Memory B cell (primary cell): Measurements from ENCODE around the gene SEPTIN2.
A peak's percentile ranks its signal among the peaks of the same experiment; 100 is the strongest.

Source experiments
- ATAC-seq: fragments of 150-1000 bp; cut with Tn5 transposase; 2 replicates; pipeline ENCODE4 v1.10.0; 2021; ENCODE audit warnings: low read depth, mild to moderate bottlenecking, moderate library complexity
- DNase-seq, 2 donors: peaks; one replicate each; pipeline ENCODE4 v3.0.0; 2022; ENCODE audit warnings: low spot score in 2 of 2
- H3K27ac Mint-ChIP-seq: one replicate; pipeline ENCODE4 v1.8.0; 2022; ENCODE audit warnings: mild to moderate bottlenecking, moderate library complexity, mixed read lengths
- H3K27me3 Mint-ChIP-seq: one replicate; pipeline ENCODE4 v1.8.0; 2022; ENCODE audit warnings: mixed read lengths
- H3K36me3 Mint-ChIP-seq: one replicate; pipeline ENCODE4 v1.8.0; 2022; ENCODE audit warnings: mild to moderate bottlenecking, mixed read lengths
- H3K4me1 Mint-ChIP-seq: one replicate; pipeline ENCODE4 v1.8.0; 2022; ENCODE audit warnings: mixed read lengths
- H3K4me3 Mint-ChIP-seq: one replicate; pipeline ENCODE4 v1.8.0; 2022; ENCODE audit warnings: mild to moderate bottlenecking, moderate library complexity, mixed read lengths
- H3K9me3 Mint-ChIP-seq: one replicate; pipeline ENCODE4 v1.8.0; 2022; ENCODE audit warnings: mixed read lengths

Gene SEPTIN2

DNA sequence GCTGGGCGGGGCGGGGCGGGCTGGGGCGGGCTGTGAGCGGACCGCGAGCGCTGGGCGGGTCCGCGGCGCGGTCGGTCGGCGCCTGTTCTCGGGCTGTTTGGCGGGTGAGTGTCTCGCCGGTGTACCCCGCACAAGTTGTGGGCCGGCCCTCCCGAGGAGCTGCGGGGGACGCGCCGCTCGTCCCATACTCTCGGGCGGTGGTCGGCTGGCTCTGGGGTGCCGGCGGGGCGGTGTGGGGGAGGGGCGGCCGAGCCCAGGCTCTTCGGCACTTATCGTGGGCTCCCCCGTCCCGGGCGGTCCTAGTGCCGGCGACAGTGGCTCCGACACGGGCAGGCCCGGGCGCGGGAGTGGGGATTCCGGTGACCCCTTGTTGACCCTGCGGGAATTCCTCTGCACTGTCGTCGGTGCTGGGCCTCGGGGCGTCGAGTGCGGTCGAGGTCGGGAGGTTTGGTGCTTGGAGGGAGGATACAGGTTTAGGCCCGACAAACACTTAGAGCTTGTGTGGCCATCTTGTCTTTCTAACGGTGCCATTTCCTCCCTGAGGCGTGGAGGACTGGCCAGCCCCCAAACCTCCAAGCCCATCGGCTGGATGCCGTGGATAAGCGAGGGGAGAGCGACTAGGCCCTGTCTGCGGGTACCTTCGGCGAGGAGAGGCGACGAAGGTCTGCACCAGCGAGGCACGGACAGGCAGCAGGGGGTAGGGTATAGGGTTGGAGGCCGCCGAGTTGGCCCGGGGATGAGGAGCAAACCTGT, at the start of gene SEPTIN2:
TSS of gene SEPTIN2 (plus strand) at position 47 of the 753 bp plus-strand sequence. CDS start 8,308 bp downstream, outside the sequence.
- Mint-ChIP-seq H3K27me3 (no peaks in the 10 kb centered on the region), H3K36me3 (peaks cover 9% of the 10 kb centered on the region), H3K9me3 (no peaks in the 10 kb centered on the region), H3K4me3 (peak within 1 kb of the TSS; percentile 99), H3K27ac (peak within 1 kb of the TSS; percentile 98), H3K4me1 (peaks cover 45% of the 10 kb centered on the region)
- DNase-seq (peak; percentile 79 to 96), ATAC-seq (peak; percentile 47)

DNA sequence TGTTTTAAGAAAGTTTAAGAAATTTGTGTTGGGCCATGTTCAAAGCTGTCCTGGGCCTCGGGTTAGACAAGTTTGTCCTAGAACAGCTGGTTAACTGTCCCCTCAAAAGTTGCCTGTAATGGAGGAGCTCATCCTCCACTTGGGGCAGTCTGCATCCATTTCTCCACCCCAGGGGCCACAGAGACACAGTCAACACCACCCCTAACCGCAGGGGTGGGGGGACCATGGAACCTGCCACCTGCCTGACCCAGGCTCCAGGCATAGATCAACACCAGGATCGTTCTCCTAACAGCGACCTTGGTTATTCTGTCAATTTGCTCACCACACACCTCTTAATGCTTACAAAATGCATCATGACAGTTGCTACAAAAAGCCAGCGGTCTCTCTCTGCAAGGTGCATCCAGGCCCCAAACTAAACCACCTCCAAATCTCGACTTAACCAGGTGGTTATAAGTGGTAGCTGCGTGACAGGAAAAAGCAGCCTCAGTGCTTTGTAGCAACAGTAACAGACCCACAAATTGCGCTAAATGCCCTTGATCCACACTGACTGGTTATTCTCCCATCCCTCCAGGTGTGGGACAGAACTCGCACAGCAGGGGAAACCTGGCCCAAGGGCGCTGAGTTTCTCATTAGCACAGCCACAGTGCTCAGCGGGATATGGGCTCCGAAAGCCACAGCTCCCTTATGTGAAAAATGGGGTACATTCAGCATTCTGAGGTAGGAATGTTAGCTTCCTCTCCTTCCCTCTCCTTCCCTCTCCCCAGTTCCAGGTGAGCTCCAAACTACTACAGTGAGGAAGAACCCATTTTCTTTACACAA, 48.3 kb upstream of the SEPTIN2 start:
- DNase-seq (no peak), ATAC-seq (no peak)
- Mint-ChIP-seq H3K36me3 (peaks cover 20% of the 10 kb centered on the region), H3K4me1 (peaks cover 13% of the 10 kb centered on the region), H3K4me3 (no peak overlapping the region), H3K27me3 (no peaks in the 10 kb centered on the region), H3K27ac (peak overlapping the region; percentile 70), H3K9me3 (no peaks in the 10 kb centered on the region)

DNA sequence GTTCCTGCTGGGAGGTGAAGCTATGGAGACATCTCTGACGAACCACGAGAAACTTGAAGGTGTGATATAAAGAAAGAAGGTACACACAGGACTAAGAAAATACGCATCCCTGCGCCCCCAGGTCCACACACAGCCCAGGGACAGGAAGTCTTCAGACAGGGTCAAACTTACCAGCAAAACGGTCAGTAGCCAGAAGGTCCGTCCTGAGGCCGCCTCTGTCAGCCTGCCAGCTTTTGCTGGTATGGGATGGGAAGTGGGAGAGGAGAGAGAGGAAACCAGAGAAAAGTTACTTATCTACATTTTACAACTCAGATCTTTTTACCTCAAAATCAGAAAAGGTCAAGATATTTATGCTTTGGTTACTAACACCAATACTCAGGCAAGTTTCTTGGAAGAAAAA, 47.4 kb upstream of the SEPTIN2 start:
- no peaks in the 10 kb centered on the region for H3K9me3 Mint-ChIP-seq
- H3K4me1 Mint-ChIP-seq, result peaks cover 18% of the 10 kb centered on the region
- DNase-seq (no peak), ATAC-seq (no peak)
- H3K4me3 Mint-ChIP-seq, result no peak overlapping the region
- no peaks in the 10 kb centered on the region for H3K27me3 Mint-ChIP-seq
- H3K36me3 Mint-ChIP-seq, result peaks cover 13% of the 10 kb centered on the region
- H3K27ac Mint-ChIP-seq, result peak overlapping the region; percentile 70

DNA sequence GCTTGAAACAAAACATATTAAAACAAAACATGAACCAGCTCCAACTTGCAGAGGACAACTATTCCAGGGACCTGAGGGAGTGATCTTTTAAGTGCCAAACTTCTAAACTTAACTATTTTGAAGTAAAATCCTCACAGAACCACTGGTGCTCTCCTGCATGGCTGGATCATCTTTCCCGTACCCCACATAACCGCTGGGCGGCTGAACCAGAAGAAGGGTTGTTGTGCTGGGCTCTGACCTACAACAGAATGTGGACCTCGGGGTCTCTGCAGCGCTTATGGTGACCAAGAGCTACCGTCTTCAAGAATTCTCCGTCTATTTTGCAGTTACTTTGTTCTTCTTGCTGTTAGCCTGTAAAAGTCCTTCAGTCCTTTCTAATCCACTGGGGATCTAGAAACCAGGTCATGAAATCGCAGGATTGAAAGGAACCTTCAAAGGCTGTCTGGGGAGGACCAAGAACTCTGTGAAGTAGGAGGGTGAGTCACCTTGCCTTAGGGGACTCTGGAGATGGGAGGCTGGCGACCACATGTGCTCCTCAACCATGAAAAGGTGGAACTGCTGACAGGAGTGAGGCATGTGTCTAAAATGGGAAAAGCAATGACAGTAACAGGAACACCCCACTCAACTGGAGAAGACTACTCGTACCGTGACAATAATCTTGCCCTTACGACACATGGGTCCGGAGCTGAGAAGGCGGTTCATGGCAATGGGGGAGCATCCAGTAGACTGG, 46.8 kb upstream of the SEPTIN2 start:
- DNase-seq (no peak), ATAC-seq (no peak)
- H3K27me3 Mint-ChIP-seq, result no peaks in the 10 kb centered on the region
- peaks cover 10% of the 10 kb centered on the region for H3K36me3 Mint-ChIP-seq
- no peaks in the 10 kb centered on the region for H3K9me3 Mint-ChIP-seq
- H3K4me3 Mint-ChIP-seq, result no peak overlapping the region
- H3K4me1 Mint-ChIP-seq, result peaks cover 23% of the 10 kb centered on the region
- H3K27ac Mint-ChIP-seq, result no peak overlapping the region

DNA sequence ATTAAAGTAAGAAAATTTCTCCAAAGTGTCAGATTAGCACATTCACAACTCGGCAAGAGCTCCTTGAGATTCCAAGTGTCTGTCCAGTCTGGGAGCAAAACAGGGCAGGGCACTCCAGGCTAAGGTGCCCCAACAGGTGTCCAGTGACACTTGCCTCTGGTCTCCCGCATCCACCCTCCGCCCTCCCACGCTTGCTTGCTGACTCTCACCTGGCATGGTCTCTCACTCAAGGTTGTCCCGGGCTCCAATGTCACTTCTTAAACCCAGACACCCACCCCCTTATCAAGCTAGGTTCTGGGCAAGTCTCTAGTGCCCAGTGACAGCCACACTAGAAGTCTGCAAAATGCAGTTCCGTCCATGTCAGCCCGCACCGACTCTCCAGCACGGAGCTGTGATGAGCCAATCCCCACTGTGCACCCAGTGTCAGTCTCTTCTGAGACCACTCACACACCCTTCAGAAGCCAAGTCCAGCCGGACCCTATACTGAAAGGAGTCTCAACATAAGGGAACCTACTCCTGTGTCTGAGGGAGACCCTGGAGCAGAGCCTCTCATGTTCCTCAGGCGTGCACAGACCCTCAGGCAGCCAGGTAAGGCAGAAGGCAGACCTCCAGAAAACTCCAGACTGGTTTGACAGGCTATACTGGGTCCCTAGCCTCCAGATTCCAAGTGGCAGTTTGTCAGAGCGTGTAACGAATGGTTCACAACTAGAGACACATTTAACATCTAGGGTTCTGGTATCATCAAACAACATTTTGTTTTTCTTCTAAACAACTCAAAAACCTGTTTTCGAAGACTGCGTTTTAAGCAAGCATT, 45.8 kb upstream of the SEPTIN2 start:
- DNase-seq (no peak), ATAC-seq (no peak)
- peaks cover 9% of the 10 kb centered on the region for H3K36me3 Mint-ChIP-seq
- no peak overlapping the region for H3K4me3 Mint-ChIP-seq
- H3K27ac Mint-ChIP-seq, result no peak overlapping the region
- H3K4me1 Mint-ChIP-seq, result peaks cover 24% of the 10 kb centered on the region
- H3K27me3 Mint-ChIP-seq, result no peaks in the 10 kb centered on the region
- no peaks in the 10 kb centered on the region for H3K9me3 Mint-ChIP-seq

DNA sequence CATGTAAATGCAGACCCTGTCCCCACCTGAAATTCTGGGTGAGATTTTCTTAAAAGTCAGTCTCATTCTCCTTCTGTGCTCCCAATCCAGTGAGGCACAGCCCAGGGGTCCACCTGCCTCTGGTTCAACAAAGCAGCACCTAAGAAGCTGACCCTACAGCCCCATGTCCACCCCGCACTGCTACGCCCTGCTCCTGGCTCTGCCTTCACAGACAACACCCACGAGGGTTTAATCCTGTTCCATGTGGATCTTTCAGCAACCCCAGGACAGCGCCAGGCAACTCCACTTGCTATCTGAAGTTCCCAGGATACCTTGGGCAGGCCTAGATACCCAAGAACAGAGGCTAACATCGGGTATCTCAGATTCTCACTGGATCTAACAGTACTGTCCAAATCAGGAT, 45.2 kb upstream of the SEPTIN2 start:
- peaks cover 13% of the 10 kb centered on the region for H3K36me3 Mint-ChIP-seq
- no peak for DNase-seq
- H3K4me3 Mint-ChIP-seq, result peak overlapping the region; percentile 50
- ATAC-seq, result no peak
- H3K4me1 Mint-ChIP-seq, result peaks cover 24% of the 10 kb centered on the region
- H3K9me3 Mint-ChIP-seq, result peaks cover 5% of the 10 kb centered on the region
- no peaks in the 10 kb centered on the region for H3K27me3 Mint-ChIP-seq
- no peak overlapping the region for H3K27ac Mint-ChIP-seq

DNA sequence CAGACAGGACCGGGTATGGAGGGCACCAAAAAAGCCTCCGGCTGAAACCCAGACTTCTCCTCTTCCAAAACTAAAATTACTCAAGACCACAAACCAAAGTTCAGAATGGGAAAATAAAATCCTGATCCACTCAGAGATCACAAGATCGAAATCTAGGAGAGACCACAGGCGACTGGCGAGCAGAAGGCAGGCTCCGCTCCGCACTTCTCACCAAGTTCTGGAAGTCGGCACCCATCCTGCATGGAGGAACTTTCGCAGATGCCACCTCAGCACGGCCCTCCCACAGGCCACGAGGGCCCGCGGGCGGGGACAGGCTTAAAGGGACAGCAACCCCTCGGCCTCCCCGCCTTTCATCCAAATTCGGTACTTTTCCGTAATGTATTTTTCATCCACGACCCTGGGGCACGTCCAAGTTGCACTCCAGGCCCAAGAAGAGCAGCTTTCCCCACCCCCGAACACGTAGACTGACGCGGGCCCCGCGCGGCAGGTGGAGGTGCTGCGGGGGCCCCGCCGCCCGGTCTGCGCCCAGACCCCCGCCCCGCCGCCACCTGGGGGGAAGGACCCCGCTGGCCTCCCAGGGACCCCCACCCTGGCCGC, 43.9 kb upstream of the SEPTIN2 start:
- peaks cover 9% of the 10 kb centered on the region for H3K36me3 Mint-ChIP-seq
- DNase-seq, result peak; percentile 18 to 46
- peak overlapping the region; percentile 62 for H3K27ac Mint-ChIP-seq
- H3K27me3 Mint-ChIP-seq, result no peaks in the 10 kb centered on the region
- ATAC-seq, result peak; percentile 68
- H3K4me3 Mint-ChIP-seq, result peak overlapping the region; percentile 91
- peaks cover 24% of the 10 kb centered on the region for H3K4me1 Mint-ChIP-seq
- H3K9me3 Mint-ChIP-seq, result peaks cover 5% of the 10 kb centered on the region

DNA sequence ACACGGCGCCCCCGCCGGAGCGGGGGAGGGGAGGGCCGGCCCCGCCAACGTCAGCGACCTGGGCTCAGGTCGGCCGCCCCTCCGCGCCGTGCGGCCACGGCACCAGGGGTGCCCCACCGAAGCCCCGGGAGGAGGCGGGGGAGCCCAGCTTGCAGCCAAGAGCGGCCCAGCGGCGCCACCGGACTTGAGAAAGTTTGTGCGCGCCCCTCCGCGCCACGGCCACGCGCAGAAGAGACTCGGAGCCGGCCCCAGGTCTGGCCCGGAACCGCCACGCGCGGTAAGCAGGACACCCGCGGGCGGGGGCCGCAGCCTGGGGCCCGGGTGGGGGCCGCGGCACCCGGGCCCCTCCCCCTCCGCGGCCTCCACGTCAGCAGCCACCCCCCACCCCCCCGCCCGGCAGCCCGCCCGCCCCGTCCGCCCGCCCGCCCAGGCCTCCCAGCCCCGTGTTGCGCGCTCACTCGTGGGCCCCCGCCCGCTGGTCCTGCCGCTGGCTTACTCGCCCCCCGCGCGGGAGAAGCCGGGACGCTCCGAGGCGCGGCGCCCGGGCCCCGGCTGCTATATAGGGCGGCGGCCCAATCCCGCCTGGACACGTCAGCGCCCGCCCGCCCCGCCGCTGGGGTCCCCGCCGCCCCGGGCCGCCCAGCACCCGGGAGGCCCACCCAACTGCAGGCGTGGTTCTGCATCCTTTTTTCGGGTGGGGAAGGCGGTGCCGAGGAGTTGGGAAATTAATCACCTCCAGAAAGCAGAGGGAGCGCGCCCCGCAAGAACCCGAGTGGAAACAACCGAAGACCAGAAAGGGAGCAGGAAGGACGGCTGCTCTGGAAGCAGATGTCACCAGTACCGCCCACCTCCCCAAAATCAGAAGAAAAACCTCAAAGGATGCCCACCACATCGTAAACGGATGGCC, 43.2 kb upstream of the SEPTIN2 start:
- Mint-ChIP-seq H3K36me3 (peaks cover 9% of the 10 kb centered on the region), H3K4me1 (peaks cover 24% of the 10 kb centered on the region), H3K27ac (no peak overlapping the region), H3K4me3 (peak overlapping the region; percentile 80), H3K27me3 (no peaks in the 10 kb centered on the region), H3K9me3 (peaks cover 5% of the 10 kb centered on the region)
- DNase-seq (peak; percentile 14 to 36), ATAC-seq (peak; percentile 53)

DNA sequence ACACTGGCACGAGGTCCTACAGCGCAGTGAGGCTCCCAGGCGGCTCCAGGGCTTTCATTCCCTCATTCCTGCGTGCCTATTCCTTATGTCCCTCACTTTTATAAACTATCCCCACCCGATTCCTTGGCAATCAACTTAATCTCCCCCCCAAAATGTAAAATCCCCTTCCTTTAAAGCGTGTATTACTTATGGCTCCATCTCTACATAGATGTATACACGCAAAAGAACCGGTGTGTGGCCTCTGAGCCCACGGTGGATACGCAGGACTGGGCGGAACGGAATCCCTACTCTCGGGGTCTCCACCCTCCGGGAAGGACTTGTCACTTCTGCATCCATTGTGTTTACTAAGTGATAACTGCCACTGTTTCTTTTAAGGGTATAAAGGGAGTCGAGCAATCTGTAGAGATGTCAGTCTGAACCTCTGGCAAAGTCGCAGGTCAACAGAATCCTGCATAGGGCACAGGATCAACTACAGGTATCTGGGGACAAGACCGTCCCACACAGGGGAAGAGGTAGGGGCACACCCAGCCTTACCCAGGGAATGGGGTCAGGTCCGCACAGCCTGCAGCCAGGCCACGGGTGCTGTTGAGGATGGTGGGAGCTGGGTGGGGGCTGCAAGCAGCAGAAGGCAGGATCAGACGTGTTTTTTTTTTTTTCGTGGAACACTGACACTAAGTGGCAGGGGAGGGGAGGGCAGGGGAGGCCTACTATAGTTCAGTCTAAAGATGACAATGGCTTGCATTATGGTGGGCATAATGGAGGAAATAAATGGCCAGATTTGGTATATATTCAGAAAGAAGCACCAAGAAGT, 42.3 kb upstream of the SEPTIN2 start:
- no peak for ATAC-seq
- H3K27ac Mint-ChIP-seq, result no peak overlapping the region
- peaks cover 24% of the 10 kb centered on the region for H3K4me1 Mint-ChIP-seq
- peaks cover 5% of the 10 kb centered on the region for H3K9me3 Mint-ChIP-seq
- H3K36me3 Mint-ChIP-seq, result peaks cover 7% of the 10 kb centered on the region
- no peaks in the 10 kb centered on the region for H3K27me3 Mint-ChIP-seq
- no peak for DNase-seq
- H3K4me3 Mint-ChIP-seq, result peak overlapping the region; percentile 80

DNA sequence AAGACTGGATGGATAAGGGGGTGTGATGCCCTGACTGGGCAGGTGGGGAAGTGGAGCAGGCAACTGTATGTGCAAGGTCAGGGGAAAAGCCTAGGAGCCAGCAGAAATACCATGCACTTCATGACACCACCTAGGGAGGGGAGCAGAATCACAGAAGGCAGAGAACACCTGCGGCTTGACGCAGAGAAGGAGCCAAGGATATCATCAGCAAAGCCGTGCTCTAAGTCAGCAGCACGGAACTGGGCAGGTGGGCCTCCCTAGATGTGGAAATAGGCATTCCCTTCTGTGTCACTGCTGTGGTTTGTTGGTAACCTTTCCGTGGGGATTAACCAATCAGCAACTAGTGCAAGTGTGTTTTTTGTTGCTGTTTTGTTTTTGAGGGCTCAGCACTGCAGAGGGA, 41.6 kb upstream of the SEPTIN2 start:
- Mint-ChIP-seq H3K27me3 (no peaks in the 10 kb centered on the region), H3K9me3 (peaks cover 5% of the 10 kb centered on the region), H3K27ac (no peak overlapping the region), H3K36me3 (peaks cover 7% of the 10 kb centered on the region), H3K4me1 (peaks cover 21% of the 10 kb centered on the region), H3K4me3 (no peak overlapping the region)
- ATAC-seq (no peak), DNase-seq (no peak)

DNA sequence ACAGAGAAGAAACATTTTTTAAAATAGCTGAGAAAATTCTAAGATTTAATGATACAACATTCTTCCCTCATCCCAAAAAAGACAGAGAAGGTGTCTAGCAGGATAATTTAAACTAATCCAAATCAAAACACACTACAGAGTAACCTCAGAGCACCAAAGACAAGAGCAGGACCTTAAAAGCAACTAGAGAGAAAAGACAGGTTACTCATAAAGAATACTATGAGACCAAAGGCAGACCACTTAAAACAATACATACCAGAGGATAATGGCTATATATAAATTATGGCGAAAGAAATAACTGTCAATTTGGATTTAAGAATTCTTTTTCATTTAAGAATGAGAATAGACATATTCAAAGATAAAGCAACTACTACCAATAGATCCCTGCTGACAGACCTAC, 40.2 kb upstream of the SEPTIN2 start:
- Mint-ChIP-seq H3K9me3 (peaks cover 5% of the 10 kb centered on the region), H3K27ac (no peak overlapping the region), H3K36me3 (peaks cover 7% of the 10 kb centered on the region), H3K4me1 (peaks cover 27% of the 10 kb centered on the region), H3K27me3 (no peaks in the 10 kb centered on the region), H3K4me3 (no peak overlapping the region)
- no peak for ATAC-seq
- no peak for DNase-seq

DNA sequence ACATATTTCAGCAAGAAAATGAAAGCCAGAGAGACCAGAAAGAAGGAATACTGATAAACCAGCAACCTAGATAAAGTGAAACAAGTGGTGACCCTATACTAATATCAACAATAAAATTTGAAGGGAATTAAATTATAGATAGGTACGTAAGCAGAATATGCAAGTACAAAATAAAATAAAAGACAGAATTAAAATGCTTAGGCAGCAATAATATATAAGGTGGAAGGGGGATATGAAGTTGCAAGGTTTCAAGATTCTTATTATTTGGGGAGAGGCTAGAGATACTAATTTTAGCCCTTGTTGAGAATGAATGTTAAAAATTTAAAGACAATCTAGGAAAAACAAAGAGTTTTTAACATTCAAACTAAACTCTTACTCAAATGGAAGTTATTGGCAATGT, 39.8 kb upstream of the SEPTIN2 start:
- H3K9me3 Mint-ChIP-seq, result peaks cover 5% of the 10 kb centered on the region
- no peak overlapping the region for H3K27ac Mint-ChIP-seq
- no peak overlapping the region for H3K4me3 Mint-ChIP-seq
- no peak for ATAC-seq
- H3K27me3 Mint-ChIP-seq, result no peaks in the 10 kb centered on the region
- H3K36me3 Mint-ChIP-seq, result peaks cover 7% of the 10 kb centered on the region
- H3K4me1 Mint-ChIP-seq, result peaks cover 26% of the 10 kb centered on the region
- no peak for DNase-seq
